ENCODE measurements around the gene VPS37B. TPM values are rescaled to one million over a fixed set of nuclear protein-coding genes. Genes with fewer than 3 reads are reported as not detected.
"Not testable (repeated sequence)": the region's sequence is repeated elsewhere in the genome, so short reads cannot be mapped to it uniquely, and the experiment has no call there.

VPS37B gene
- total RNA-seq, 4 donors from 2014 or later = 23.4 to 47.4 (median 29.3) TPM

GRCh38 chr12:122909442-122910288 lies 13.7 kb upstream of the VPS37B start:
- WGBS, 2 donors (ENCODE audit: low coverage in 1 of 2) = 44 to 65% methylated on average over 10 to 12 of the region's 12 CpGs
- Histone ChIP-seq H3K27ac (no peak overlapping the region), H3K27me3 (no peaks in the 10 kb centered on the region), H3K9me3 (no peaks in the 10 kb centered on the region), H3K4me1 (peaks cover 0 to 7% (median 0%) of the 10 kb centered on the region in 3 donors), H3K36me3 (no peaks in the 10 kb centered on the region), H3K4me3 (no peak overlapping the region)
- no peak for ATAC-seq
- no peak for TF ChIP-seq CTCF (IDR thresholded peaks at IDR 0.05)

DNA sequence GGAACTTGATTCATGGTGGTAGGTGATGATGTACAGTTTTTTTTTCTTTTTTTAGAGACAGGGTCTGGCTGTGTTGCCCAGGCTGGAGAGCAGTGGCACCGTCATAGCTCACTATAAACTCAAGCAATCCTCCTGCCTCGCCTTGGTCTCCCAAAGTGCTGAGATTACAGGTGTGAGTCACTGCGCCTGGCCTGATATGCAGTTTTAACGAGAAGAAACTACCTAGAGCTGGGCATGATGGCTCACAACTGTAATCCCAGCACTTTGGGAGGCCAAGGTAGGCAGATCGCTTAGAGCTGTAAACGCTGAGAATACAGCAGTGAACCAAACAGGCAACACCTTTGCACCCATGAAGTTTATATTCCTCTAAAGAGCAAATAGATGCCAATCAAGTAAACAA lies 13.0 kb upstream of the VPS37B start:
- no peak overlapping the region for H3K27ac ChIP-seq
- H3K4me1 ChIP-seq = peaks cover 0 to 7% (median 0%) of the 10 kb centered on the region in 3 donors
- TF ChIP-seq POLR2AphosphoS5 (IDR thresholded peaks at IDR 0.05) (no peak), CTCF (IDR thresholded peaks at IDR 0.05) (no peak), EP300 (IDR thresholded peaks at IDR 0.05) (no peak), POLR2A (IDR thresholded peaks at IDR 0.05) (no peak)
- WGBS, 2 donors (ENCODE audit: low coverage in 1 of 2) = 89 to 100% methylated on average over 3 to 5 of the region's 6 CpGs
- no peaks in the 10 kb centered on the region for H3K27me3 ChIP-seq
- ATAC-seq = no peak
- no peak overlapping the region for H3K4me3 ChIP-seq
- no peaks in the 10 kb centered on the region for H3K36me3 ChIP-seq
- no peaks in the 10 kb centered on the region for H3K9me3 ChIP-seq

- 96 to 100% methylated on average over 2 to 4 of the region's 5 CpGs for WGBS, 2 donors (ENCODE audit: low coverage in 1 of 2)
- H3K4me3 ChIP-seq, H3K4me1 ChIP-seq, H3K36me3 ChIP-seq, ATAC-seq, H3K27ac ChIP-seq, H3K27me3 ChIP-seq, H3K9me3 ChIP-seq: not testable (repeated sequence)
Measured at GRCh38 chr12:122905258-122905657, 9.3 kb upstream of the VPS37B start.

- 64 to 100% methylated on average over 1 to 6 of the region's 7 CpGs for WGBS, 2 donors (ENCODE audit: low coverage in 1 of 2)
- TF ChIP-seq EP300 (IDR thresholded peaks at IDR 0.05) (no peak), POLR2AphosphoS5 (IDR thresholded peaks at IDR 0.05) (no peak), CTCF (IDR thresholded peaks at IDR 0.05) (no peak), POLR2A (IDR thresholded peaks at IDR 0.05) (no peak)
- Histone ChIP-seq H3K27ac (no peak overlapping the region), H3K9me3 (no peaks in the 10 kb centered on the region), H3K4me3 (no peak overlapping the region), H3K4me1 (no peaks in the 10 kb centered on the region), H3K36me3 (no peaks in the 10 kb centered on the region), H3K27me3 (no peaks in the 10 kb centered on the region)
- no peak for ATAC-seq
Measured at GRCh38 chr12:122903693-122904034, 7.7 kb upstream of the VPS37B start.

DNA sequence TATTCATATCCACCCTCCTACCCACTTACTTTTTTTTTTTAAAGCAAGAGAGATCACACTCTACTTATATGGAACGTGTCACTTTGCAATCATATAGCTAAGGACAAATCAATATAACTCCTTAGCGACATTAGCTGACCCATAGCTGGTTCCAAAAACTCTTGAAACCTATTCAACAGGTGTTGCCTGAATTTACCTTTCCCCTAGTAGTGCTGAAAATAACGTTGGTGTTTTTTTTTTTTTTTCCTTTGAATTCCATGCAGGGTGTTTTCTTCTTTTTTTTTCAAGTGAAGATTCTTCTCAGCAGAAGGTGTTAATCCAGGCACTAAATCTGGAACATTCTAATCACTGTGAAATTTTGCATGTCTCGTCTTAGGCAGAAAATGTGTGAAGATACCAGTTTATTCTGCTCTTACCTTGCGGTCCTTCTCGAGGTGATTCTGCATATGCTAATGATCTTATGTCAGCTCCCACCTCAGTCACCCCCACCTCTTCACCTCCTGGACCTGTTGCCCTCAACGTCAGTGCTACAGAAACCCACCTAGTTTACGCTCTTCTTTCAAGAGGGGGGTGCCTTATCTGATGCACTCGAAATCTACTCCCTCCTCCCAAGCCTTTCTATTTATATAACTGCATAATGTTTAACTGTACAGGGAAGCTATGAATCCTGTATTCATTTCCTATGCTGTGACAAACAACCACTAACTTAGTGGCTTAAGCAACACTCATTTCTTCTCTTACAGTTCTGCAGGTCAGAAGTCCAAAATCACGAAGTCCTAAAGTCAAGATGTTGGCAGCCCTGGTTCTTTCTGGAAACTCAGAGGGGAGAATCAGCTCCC lies 7.1 kb upstream of the VPS37B start:
- Histone ChIP-seq H3K27me3 (no peaks in the 10 kb centered on the region), H3K9me3 (no peaks in the 10 kb centered on the region), H3K36me3 (no peaks in the 10 kb centered on the region), H3K4me3 (no peak overlapping the region), H3K27ac (no peak overlapping the region), H3K4me1 (no peaks in the 10 kb centered on the region)
- WGBS, 2 donors (ENCODE audit: low coverage in 1 of 2) = 39 to 42% methylated on average over 9 to 10 of the region's 10 CpGs
- TF ChIP-seq EP300 (IDR thresholded peaks at IDR 0.05) = no peak
- no peak for TF ChIP-seq POLR2A (IDR thresholded peaks at IDR 0.05)
- no peak for TF ChIP-seq CTCF (IDR thresholded peaks at IDR 0.05)
- TF ChIP-seq POLR2AphosphoS5 (IDR thresholded peaks at IDR 0.05) = no peak
- no peak for ATAC-seq

Measured in gastroesophageal sphincter (tissue), 4 donors.